HG02884 (cell line): ENCODE data around the gene OXER1.

ENCODE experiments used
- ATAC-seq: cut with Tn5 transposase; IDR thresholded peaks from one replicate; pipeline ENCODE4 v1.9.1; 2021; ENCODE audit warnings: mild to moderate bottlenecking, moderate library complexity; ENCODE audit not compliant: unreplicated experiment

The OXER1 gene

DNA sequence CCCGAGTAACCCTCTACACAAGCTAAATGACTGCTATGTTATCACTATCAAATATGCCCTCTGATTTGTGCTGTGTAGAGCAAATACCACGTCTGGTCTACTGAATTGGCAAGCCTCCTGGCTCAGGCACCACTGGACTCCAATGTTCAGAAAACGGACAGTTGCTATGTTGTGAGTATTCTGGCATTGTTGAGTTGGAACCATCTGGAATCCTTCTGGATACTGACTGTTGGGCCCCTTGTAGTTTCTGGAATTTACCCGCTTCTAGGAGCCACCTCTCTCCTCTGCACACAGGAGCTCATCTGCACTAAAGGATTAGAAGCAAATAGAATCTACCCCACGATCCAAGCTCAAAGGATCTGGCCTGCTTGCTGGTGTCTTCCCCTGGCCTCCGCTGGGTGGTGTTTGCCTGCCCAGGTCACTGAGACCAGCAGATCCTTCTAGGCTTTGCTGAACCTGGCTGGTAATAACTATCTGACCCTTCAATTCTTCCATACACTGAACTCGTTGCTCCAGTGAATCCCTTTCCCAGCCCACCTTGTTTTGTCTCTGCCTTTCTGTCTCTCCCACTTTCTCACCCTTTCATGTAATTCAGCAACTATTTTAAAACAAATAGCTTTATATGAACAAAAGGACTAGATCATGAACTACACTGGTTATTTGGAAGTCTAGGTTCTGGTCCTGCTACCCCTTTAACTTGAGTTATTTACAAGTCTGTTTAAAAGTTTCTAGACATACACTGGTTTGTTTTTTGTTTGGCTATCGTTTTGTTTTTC lies 30.5 kb upstream of the OXER1 start:
- no peak for ATAC-seq

- no peak for ATAC-seq
Measured at GRCh38 chr2:42793334-42794270, 29.7 kb upstream of the OXER1 start.

DNA sequence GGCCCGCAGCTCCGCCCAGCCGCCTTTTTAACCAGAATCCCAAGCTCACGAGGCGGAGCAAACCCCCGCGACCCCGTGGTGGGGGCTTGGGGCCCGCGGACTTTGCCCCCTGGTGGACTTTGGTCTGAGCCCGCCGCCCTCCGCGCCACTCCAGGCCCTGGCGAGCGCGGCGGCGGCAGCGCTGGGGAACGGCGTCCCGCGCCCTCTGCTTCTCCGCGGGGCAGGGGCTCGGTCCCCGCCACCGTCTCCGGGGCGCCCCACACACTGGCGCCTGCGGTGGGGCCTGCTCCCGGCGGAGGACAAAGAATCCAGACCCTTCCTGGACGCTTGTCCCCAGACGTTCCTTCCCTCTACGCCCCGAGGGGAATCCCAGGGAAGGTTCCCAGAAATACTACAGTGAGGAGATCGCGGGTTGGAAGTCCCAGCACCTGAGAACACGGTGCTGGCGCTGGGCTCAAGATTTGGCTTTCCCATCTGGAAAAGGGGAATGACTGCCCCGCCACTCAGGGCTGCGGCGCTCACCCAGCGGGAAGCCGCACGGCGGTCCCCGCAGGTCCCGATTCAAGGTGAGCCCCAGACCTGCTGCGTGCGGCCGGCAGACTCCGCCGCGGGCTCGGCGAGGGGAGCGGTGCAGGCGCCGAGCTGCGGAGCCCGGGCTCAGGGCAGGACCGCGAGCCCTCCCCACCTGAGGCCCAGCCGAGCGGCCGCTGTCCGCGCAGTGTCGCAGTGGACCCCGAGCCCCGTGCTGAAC lies 28.8 kb upstream of the OXER1 start, which contains the start of gene HAAO:
Gene HAAO (minus strand): TSS at position 1 of the 751 bp plus-strand sequence. CDS start 47 bp downstream, outside the sequence.
- no peak for ATAC-seq

GRCh38 chr2:42792087-42792582 lies 28.2 kb upstream of the OXER1 start:
- no peak for ATAC-seq

DNA sequence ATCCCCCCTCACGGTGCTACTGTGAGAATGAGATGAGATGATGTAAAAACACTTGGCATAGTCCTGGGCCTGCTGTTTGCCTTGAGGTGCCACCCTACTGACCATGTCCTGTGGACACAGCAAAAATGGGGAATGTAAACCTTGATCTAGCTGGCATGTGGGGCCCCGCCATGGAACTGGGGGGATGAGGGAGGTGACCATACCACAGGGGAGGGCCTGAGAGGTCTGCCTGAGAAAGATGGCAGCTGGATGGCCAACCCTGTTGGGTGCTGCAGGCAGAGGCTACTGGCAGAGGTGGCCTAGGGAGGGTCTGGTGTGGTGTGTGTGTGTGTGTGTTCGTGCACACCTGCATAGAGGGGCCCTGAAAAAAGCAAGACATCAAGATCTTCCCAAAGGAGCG lies 27.7 kb upstream of the OXER1 start:
- ATAC-seq, result no peak

GRCh38 chr2:42789751-42790150 lies 25.8 kb upstream of the OXER1 start:
- no peak for ATAC-seq

DNA sequence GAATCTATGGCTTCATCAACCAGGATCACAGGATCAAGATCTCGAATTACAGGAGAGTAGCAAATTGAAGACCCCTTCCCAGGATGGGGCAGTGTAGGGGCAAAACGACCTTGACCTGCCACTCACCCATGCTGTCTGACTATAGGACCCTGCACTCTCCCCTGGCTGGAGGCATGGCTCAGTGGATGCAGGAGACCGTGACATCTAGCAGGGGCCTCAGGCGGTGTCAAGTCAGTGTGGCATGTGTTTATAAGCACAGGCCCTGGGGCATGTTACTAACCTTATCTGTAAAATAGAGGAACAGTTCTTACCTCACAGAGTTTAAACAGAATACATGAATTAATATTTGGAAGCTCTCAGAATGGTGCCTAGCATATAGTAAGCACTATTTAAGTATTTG lies 24.9 kb upstream of the OXER1 start:
- no peak for ATAC-seq

GRCh38 chr2:42788478-42788793 lies 24.5 kb upstream of the OXER1 start:
- no peak for ATAC-seq

DNA sequence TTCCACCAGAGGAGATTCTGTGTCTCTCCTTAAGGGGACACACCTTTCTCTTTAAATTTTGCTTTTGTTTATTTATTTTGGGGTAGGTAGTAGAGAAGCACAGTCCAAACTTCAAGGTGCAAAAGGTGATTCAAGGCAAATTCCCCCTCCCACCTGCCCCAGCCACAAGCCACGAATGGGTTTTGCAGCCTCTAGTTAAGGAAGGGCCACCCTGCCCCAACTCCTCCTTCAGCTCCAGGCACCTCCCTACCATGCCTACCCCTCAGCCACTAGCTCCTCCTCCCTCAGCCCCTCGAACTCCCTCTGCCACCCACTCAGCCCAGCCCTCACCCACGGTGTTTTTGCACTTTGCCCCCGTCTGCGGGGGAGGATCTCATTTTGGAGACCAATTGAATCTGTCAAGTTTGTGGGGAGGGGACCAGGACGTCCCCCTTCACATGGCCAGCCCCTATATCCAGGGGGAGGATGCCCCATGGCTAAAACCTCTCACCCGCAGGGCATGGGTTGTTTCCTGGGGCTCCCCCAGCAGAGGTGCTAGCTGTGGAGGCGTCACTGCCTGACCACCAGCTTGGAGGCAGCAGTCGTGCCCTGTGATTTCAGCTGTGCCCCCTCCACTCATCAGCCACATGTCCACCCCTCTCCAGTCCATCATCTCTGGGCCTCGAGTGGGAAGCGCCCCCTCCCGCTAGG lies 24.0 kb upstream of the OXER1 start:
- no peak for ATAC-seq

GRCh38 chr2:42787424-42787787 lies 23.5 kb upstream of the OXER1 start:
- ATAC-seq, result no peak

DNA sequence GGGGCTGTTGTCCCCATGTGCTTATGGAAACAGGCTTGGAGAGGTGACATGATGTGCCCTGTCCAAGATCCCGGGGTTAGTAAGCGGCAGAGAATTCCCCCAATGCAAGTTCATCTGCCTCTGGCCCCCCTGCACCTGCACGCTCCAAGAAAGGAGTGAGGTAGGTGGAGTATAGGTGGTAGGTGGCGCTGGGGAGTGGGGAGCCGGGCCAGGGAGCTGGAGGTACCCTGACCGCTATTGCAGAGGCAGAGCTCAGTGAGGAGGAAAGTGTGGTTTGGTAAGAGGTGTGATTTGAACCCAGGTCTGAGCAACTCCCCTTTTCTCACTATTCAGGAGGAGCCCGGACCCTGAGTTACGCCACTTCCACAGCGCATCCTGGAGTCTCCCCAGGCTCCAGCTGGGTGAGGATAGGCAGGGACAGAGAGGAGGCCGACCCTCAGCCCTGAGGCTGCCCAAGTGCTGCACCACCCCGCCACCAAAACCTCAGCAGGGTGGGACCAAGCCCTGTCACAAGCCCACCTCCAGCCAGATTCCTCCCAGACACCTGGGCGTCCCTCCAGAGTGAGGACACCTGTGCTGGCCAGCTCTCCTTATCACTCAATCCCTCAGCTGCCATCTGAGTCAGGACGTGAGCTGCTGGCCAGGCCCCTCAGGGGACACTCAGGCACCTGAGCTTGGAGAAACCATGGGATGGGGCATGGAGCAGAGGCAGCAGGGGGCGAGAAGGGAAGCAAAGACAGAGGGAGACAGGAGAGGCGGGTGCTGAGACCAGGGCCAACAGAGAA lies 22.8 kb upstream of the OXER1 start:
- no peak for ATAC-seq

- ATAC-seq, result no peak
Measured at GRCh38 chr2:42784204-42784880, 20.4 kb upstream of the OXER1 start.

GRCh38 chr2:42783511-42783910 lies 19.6 kb upstream of the OXER1 start:
- no peak for ATAC-seq

- ATAC-seq, result no peak
Measured at GRCh38 chr2:42781181-42781580, 17.2 kb upstream of the OXER1 start.

DNA sequence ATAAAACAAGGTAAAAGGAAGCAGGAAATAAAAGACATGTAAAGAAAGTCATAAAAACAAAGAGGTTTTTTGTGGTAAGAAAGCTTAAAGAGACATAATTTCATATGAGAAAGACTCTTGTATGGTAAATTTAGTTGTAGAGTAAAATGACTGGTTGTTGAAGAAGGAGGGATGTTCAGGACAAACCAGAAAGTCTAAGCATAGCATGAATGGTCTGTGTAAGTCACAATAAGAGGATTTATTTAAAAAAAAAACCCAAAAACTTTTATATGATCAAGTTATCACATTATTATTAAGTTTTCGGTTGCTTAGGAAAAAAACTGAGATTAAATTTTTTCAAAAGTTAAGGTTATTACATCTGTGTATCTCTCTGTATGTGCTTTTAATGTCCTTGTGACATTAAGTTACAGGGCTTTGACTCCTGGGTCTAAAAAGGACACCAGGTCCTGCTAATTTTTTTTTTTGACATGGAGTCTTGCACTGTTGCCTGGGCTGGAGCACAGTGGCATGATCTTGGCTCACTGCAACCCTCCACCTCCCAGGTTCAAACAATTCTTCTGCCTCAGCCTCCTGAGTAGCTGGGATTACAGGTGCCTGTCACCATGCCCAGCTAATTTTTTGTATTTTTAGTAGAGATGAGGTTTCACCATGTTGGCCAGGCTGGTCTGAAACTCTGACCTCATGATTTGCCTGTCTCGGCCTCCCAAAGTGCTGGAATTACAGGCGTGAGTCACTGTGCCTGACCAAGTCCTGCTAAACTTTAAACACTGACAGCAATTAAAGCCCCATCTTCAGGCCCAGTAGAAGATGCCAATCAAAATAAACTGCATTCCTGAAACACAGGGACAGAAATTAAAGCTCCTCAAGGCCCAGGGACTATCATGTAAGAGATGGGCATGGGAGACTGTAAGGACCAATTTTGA lies 14.2 kb upstream of the OXER1 start:
- ATAC-seq, result no peak

DNA sequence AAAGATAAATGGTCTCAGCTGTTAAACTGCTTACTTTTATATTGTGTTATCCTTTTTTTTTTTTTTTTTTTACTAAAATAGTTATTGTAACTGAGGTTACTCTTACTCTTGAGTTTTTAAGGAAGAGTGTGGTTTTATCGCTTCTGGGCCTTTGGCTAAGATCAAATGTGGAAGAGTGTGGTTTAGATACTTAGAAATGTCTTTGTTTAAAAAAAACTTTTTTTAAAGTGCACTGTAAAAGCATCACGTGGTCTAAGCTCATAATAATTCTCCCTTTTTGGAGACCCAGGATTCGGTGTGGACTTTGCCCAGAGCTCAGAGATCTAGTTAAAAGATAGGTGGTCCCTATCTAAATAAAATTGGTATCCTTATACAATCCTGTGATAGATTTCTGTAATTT lies 11.9 kb upstream of the OXER1 start:
- no peak for ATAC-seq

GRCh38 chr2:42775186-42775585 lies 11.3 kb upstream of the OXER1 start:
- ATAC-seq, result no peak

GRCh38 chr2:42771546-42772153 lies 7.7 kb upstream of the OXER1 start:
- no peak for ATAC-seq
